Mesenchymal stem cell (in vitro differentiated cells and primary cell): ENCODE results near the gene CDC42BPB.
A peak's percentile ranks its signal among the peaks of the same experiment; 100 is the strongest.

ENCODE experiments used
- DNase-seq: peaks from one replicate; pipeline ENCODE4 v3.0.0-alpha.2; 2013
- H2AFZ ChIP-seq: one replicate; pipeline ENCODE4 v1.6.1; 2013; ENCODE audit warnings: low read depth, mild to moderate bottlenecking, control low read depth, inconsistent platforms, low read length, moderate library complexity
- H2AK5ac ChIP-seq: 2 replicates; pipeline ENCODE4 v1.6.1; 2013; ENCODE audit warnings: low read length, moderate library complexity, mild to moderate bottlenecking, inconsistent platforms; ENCODE audit not compliant: severe bottlenecking
- H2BK120ac ChIP-seq: one replicate; pipeline ENCODE4 v1.6.1; 2013; ENCODE audit warnings: low read depth, mild to moderate bottlenecking, inconsistent platforms, low read length, moderate library complexity
- H2BK12ac ChIP-seq, 2 experiments: one replicate each; pipeline ENCODE4 v1.6.1; 2013; ENCODE audit warnings: inconsistent platforms in 2 of 2, low read length in 2 of 2, mild to moderate bottlenecking in 2 of 2, moderate library complexity in 2 of 2, control low read depth in 1 of 2
- H2BK15ac ChIP-seq: one replicate; pipeline ENCODE4 v1.6.1; 2013; ENCODE audit warnings: mild to moderate bottlenecking, low read depth, inconsistent platforms; ENCODE audit not compliant: poor library complexity, severe bottlenecking
- H2BK5ac ChIP-seq: 2 replicates; pipeline ENCODE4 v1.6.1; 2013; ENCODE audit warnings: low read depth, mild to moderate bottlenecking, low read length, control low read depth, inconsistent platforms; ENCODE audit not compliant: poor library complexity, severe bottlenecking
- H3K14ac ChIP-seq, 2 experiments: one replicate each; pipeline ENCODE4 v1.6.1; 2013; ENCODE audit warnings: inconsistent platforms in 2 of 2, low read length in 2 of 2, control low read depth in 1 of 2, mild to moderate bottlenecking in 1 of 2, moderate library complexity in 1 of 2
- H3K18ac ChIP-seq, 2 experiments: one replicate each; pipeline ENCODE4 v1.6.1; 2013; ENCODE audit warnings: inconsistent platforms in 2 of 2, low read length in 2 of 2, control low read depth in 1 of 2, low read depth in 1 of 2, mild to moderate bottlenecking in 1 of 2
- H3K23ac ChIP-seq, 2 experiments: one replicate each; pipeline ENCODE4 v1.6.1; 2013; ENCODE audit warnings: inconsistent platforms in 2 of 2, low read length in 2 of 2, mild to moderate bottlenecking in 2 of 2, moderate library complexity in 2 of 2, control low read depth in 1 of 2
- H3K27ac ChIP-seq: 2 replicates; pipeline ENCODE4 v1.5.1; 2013; ENCODE audit warnings: mild to moderate bottlenecking, moderate library complexity, low read length, control low read depth, inconsistent platforms; ENCODE audit not compliant: poor library complexity, severe bottlenecking
- H3K27me3 ChIP-seq, 2 experiments: 2 replicates each; pipeline versions ENCODE4 v1.6.1 to v1.7.0; 2013; ENCODE audit warnings: low read length in 2 of 2, mild to moderate bottlenecking in 2 of 2, moderate library complexity in 2 of 2, control low read depth in 1 of 2, inconsistent platforms in 1 of 2; ENCODE audit not compliant: control insufficient read depth in 1 of 2, insufficient read depth in 1 of 2
- H3K36me3 ChIP-seq, 2 experiments: 2 replicates each; pipeline versions ENCODE4 v1.6.1 to v1.7.0; 2013; ENCODE audit warnings: low read length in 2 of 2, control low read depth in 1 of 2, inconsistent platforms in 1 of 2, low read depth in 1 of 2, mild to moderate bottlenecking in 1 of 2; ENCODE audit not compliant: insufficient read depth in 2 of 2, control insufficient read depth in 1 of 2
- H3K4ac ChIP-seq, 2 experiments: one replicate each; pipeline ENCODE4 v1.6.1; 2013; ENCODE audit warnings: inconsistent platforms in 2 of 2, low read length in 2 of 2, mild to moderate bottlenecking in 2 of 2, moderate library complexity in 2 of 2, control low read depth in 1 of 2, low read depth in 1 of 2
- H3K4me1 ChIP-seq: 2 replicates; pipeline ENCODE4 v1.6.1; 2013; ENCODE audit warnings: low read depth, low read length, control low read depth; ENCODE audit not compliant: control insufficient read depth, insufficient read depth
- H3K4me2 ChIP-seq: 2 replicates; pipeline ENCODE4 v1.6.1; 2013; ENCODE audit warnings: low read length, mild to moderate bottlenecking, inconsistent platforms; ENCODE audit not compliant: poor library complexity, severe bottlenecking
- H3K4me3 ChIP-seq, 2 experiments: 2 replicates each; pipeline versions ENCODE4 v1.5.1 to v1.7.0; 2013; ENCODE audit warnings: low read length in 2 of 2, mild to moderate bottlenecking in 2 of 2, control low read depth in 1 of 2, low read depth in 1 of 2; ENCODE audit not compliant: insufficient read depth in 1 of 2
- H3K79me1 ChIP-seq: replicated peaks from 2 replicates; pipeline ENCODE4 v1.6.1; 2013; ENCODE audit warnings: mild to moderate bottlenecking, control low read depth, low read length, inconsistent platforms; ENCODE audit not compliant: poor library complexity, severe bottlenecking
- H3K9ac ChIP-seq: 2 replicates; pipeline ENCODE4 v1.7.0; 2013; ENCODE audit warnings: mild to moderate bottlenecking, low read length, moderate library complexity
- H3K9me3 ChIP-seq: 2 replicates; pipeline ENCODE4 v1.7.0; 2013; ENCODE audit warnings: mild to moderate bottlenecking, low read length; ENCODE audit not compliant: control insufficient read depth
- H4K8ac ChIP-seq: one replicate; pipeline ENCODE4 v1.6.1; 2013; ENCODE audit warnings: inconsistent platforms, mild to moderate bottlenecking, low read length, moderate library complexity
- H4K91ac ChIP-seq: one replicate; pipeline ENCODE4 v1.6.1; 2013; ENCODE audit warnings: mild to moderate bottlenecking, low read length, inconsistent platforms
- WGBS: methylation state at CpG from one replicate; pipeline ENCODE4 v1.1.7; 2013; ENCODE audit warnings: mixed read lengths; 5-methylcytosine and 5-hydroxymethylcytosine counted together

Gene CDC42BPB

GRCh38 chr14:102899516-102899900 lies 157.8 kb downstream of the CDC42BPB start:
- no peaks in the 10 kb centered on the region for H3K4me1 ChIP-seq
- no peak overlapping the region for H2AFZ ChIP-seq
- H3K9ac ChIP-seq, result no peak overlapping the region
- H3K9me3 ChIP-seq, result no peaks in the 10 kb centered on the region
- H3K4me2 ChIP-seq, result no peak overlapping the region
- H3K27ac ChIP-seq, result no peak overlapping the region
- H2BK12ac ChIP-seq, result no peak overlapping the region
- no peak overlapping the region for H2BK5ac ChIP-seq
- no peak overlapping the region for H3K18ac ChIP-seq
- H3K4ac ChIP-seq, result no peak overlapping the region
- no peak overlapping the region for H4K91ac ChIP-seq
- DNase-seq, result no peak
- H3K14ac ChIP-seq, result no peak overlapping the region
- WGBS, result 98% methylated on average over 3 of the region's 8 CpGs
- H2AK5ac ChIP-seq, result no peak overlapping the region
- no peak overlapping the region for H2BK120ac ChIP-seq
- no peak overlapping the region for H2BK15ac ChIP-seq
- H3K36me3 ChIP-seq, result peaks cover 58 to 62% of the 10 kb centered on the region in 2 experiments
- no peak overlapping the region for H4K8ac ChIP-seq
- no peaks in the 10 kb centered on the region for H3K27me3 ChIP-seq
- H3K79me1 ChIP-seq, result peaks cover 3% of the 10 kb centered on the region
- H3K4me3 ChIP-seq, result no peak overlapping the region
- H3K23ac ChIP-seq, result peak overlapping the region in 1 of 2 experiments; percentile 50

- no peak overlapping the region for H3K4me3 ChIP-seq
- no peak overlapping the region for H3K4me2 ChIP-seq
- peaks cover 53 to 59% of the 10 kb centered on the region in 2 experiments for H3K36me3 ChIP-seq
- H4K91ac ChIP-seq, result no peak overlapping the region
- no peak overlapping the region for H3K18ac ChIP-seq
- no peak for DNase-seq
- H3K4ac ChIP-seq, result no peak overlapping the region
- no peak overlapping the region for H3K27ac ChIP-seq
- no peak overlapping the region for H3K9ac ChIP-seq
- H3K4me1 ChIP-seq, result no peaks in the 10 kb centered on the region
- H2BK5ac ChIP-seq, result no peak overlapping the region
- no peaks in the 10 kb centered on the region for H3K9me3 ChIP-seq
- H3K79me1 ChIP-seq, result peaks cover 3% of the 10 kb centered on the region
- no peak overlapping the region for H2BK12ac ChIP-seq
- no peak overlapping the region for H3K14ac ChIP-seq
- no peak overlapping the region for H2BK15ac ChIP-seq
- H4K8ac ChIP-seq, result no peak overlapping the region
- H3K27me3 ChIP-seq, result no peaks in the 10 kb centered on the region
- no peak overlapping the region for H2BK120ac ChIP-seq
- H2AK5ac ChIP-seq, result no peak overlapping the region
- H2AFZ ChIP-seq, result no peak overlapping the region
- peak overlapping the region in 1 of 2 experiments; percentile 50 for H3K23ac ChIP-seq
- 95% methylated on average over 18 of the region's 18 CpGs for WGBS
These were observed 158.4 kb downstream of the CDC42BPB start for GRCh38 chr14:102898776-102899515.

- no peaks in the 10 kb centered on the region for H3K9me3 ChIP-seq
- H3K9ac ChIP-seq, result no peak overlapping the region
- 80% methylated on average over 6 of the region's 6 CpGs for WGBS
- peaks cover 3% of the 10 kb centered on the region for H3K79me1 ChIP-seq
- no peak overlapping the region for H3K23ac ChIP-seq
- no peak overlapping the region for H3K4me2 ChIP-seq
- H2AK5ac ChIP-seq, result no peak overlapping the region
- no peak for DNase-seq
- H3K14ac ChIP-seq, result no peak overlapping the region
- H3K4me3 ChIP-seq, result no peak overlapping the region
- H3K4me1 ChIP-seq, result peaks cover 1% of the 10 kb centered on the region
- peaks cover 51 to 53% of the 10 kb centered on the region in 2 experiments for H3K36me3 ChIP-seq
- H4K91ac ChIP-seq, result no peak overlapping the region
- no peak overlapping the region for H2BK120ac ChIP-seq
- H2BK5ac ChIP-seq, result no peak overlapping the region
- H3K4ac ChIP-seq, result no peak overlapping the region
- no peak overlapping the region for H4K8ac ChIP-seq
- H2BK12ac ChIP-seq, result no peak overlapping the region
- no peaks in the 10 kb centered on the region for H3K27me3 ChIP-seq
- no peak overlapping the region for H3K18ac ChIP-seq
- H2BK15ac ChIP-seq, result no peak overlapping the region
- H2AFZ ChIP-seq, result no peak overlapping the region
- no peak overlapping the region for H3K27ac ChIP-seq
These were observed 159.1 kb downstream of the CDC42BPB start for GRCh38 chr14:102898298-102898697.

- Histone ChIP-seq H4K91ac (no peak overlapping the region), H3K4me2 (no peak overlapping the region), H3K36me3 (peaks cover 47 to 51% of the 10 kb centered on the region in 2 experiments), H2BK12ac (no peak overlapping the region), H3K4me3 (no peak overlapping the region), H2AK5ac (no peak overlapping the region), H3K18ac (no peak overlapping the region), H2BK15ac (no peak overlapping the region), H3K4me1 (peaks cover 2% of the 10 kb centered on the region), H3K79me1 (peaks cover 3% of the 10 kb centered on the region), H2BK5ac (no peak overlapping the region), H4K8ac (no peak overlapping the region), H3K27ac (no peak overlapping the region), H3K23ac (no peak overlapping the region), H3K4ac (no peak overlapping the region), H2AFZ (no peak overlapping the region), H3K27me3 (no peaks in the 10 kb centered on the region), H2BK120ac (no peak overlapping the region), H3K9me3 (no peaks in the 10 kb centered on the region), H3K14ac (no peak overlapping the region), H3K9ac (no peak overlapping the region)
- WGBS, result 93% methylated on average over 14 of the region's 14 CpGs
- no peak for DNase-seq
These were observed 159.9 kb downstream of the CDC42BPB start for GRCh38 chr14:102897299-102898027.
